ENCODE measurements around the gene GLRX.

Gene GLRX

DNA sequence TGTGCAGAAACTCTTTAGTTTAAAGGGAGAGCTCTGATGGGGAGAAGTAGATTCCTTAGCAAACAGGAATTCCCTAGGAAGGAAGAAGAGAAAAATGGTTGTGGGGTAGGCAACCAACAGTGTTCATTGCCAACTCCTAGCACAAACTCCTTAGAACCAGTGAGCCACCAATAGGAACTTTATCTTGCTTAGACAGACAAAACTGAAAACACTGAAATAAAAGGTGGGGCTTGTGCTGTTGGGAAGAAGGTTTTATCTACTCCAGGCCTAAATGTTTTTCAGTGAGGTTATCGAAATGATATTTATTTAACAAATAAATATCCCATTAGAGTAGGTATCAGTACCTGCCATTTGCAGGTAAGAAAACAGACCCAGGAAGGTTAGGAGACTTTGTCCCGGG lies 7.7 kb upstream of the GLRX start:
- Histone ChIP-seq H3K4me3 (replicated peaks; ENCODE audit: low read depth, low read length) (no peak overlapping the region), H3K27me3 (replicated peaks; ENCODE audit: control insufficient read depth, insufficient read depth, low read length) (no peaks in the 10 kb centered on the region), H3K36me3 (ENCODE audit: control insufficient read depth, insufficient read depth, low read length) (no peaks in the 10 kb centered on the region)
- DNase-seq (ENCODE audit: extremely low read depth, insufficient read length): no peak
- TF ChIP-seq, protein P1, sequence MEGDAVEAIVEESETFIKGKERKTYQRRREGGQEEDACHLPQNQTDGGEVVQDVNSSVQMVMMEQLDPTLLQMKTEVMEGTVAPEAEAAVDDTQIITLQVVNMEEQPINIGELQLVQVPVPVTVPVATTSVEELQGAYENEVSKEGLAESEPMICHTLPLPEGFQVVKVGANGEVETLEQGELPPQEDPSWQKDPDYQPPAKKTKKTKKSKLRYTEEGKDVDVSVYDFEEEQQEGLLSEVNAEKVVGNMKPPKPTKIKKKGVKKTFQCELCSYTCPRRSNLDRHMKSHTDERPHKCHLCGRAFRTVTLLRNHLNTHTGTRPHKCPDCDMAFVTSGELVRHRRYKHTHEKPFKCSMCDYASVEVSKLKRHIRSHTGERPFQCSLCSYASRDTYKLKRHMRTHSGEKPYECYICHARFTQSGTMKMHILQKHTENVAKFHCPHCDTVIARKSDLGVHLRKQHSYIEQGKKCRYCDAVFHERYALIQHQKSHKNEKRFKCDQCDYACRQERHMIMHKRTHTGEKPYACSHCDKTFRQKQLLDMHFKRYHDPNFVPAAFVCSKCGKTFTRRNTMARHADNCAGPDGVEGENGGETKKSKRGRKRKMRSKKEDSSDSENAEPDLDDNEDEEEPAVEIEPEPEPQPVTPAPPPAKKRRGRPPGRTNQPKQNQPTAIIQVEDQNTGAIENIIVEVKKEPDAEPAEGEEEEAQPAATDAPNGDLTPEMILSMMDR (IDR thresholded peaks at IDR 0.05; ENCODE audit: insufficient read depth, low read length, poor library complexity, severe bottlenecking): no peak

DNA sequence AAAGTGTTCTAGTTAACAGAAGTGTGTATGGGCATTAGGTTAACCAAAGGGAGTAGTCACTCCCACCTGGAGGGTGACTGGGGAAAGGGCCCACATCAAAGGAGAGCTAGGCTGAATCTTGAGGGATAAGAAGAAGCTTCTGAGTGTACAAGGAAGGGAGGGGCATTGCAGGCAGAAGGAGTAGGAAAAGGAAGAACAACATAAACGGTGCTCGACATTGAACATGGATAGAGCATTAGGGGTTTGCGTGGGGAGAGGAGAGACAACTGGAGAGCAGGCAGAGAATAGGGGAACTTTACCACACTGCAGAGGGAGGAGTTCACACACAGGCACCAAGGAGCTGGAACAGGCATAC lies 5.3 kb upstream of the GLRX start:
- no peak overlapping the region for H3K4me3 ChIP-seq (replicated peaks; ENCODE audit: low read depth, low read length)
- H3K27me3 ChIP-seq (replicated peaks; ENCODE audit: control insufficient read depth, insufficient read depth, low read length): no peaks in the 10 kb centered on the region
- no peaks in the 10 kb centered on the region for H3K36me3 ChIP-seq (ENCODE audit: control insufficient read depth, insufficient read depth, low read length)
- TF ChIP-seq, protein P1 (IDR thresholded peaks at IDR 0.05; ENCODE audit: insufficient read depth, low read length, poor library complexity, severe bottlenecking): no peak
- no peak for DNase-seq (ENCODE audit: extremely low read depth, insufficient read length)

DNA sequence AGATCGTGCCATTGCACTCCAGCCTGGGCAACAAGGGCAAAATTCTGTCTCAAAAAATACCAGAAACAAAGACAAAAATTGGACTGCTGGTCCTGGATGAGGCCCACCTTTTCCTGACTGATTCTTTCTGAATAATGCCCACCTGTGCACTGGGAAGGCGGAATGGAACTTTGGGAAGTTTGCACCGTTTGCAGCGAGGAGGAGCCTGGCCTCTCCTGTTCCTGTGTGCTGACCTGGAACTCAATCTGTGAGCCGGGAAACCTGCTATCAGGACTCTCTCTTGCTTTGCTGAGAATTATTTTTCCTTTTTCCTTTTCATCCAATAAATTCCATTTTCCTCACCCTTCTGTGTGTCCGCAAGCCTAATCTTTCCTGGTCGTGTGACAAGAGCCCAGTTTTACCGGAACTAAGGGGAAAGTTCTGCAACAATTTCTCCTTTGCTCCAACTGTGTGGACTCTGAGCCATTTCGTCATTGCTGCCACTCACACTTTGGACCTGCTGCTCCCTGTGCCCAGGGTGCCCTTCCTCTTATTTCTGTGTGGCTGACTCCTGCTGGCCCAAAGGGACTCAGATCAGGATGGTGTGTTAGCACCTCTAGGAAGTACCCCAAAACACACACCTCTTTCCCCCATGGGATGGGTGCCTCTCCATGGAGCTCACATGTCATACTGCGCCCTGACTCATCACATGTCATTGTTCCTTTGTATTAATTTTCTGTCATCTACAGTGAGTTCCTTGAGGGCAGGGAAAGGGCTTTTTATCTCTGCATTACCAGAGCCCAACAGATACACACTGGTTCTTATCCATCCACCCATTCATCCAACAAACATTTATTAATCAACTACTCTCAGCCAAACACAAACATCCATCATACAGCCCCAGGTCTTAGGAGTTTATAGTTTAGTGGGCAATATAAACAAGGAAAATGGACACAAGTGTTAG lies 4.7 kb upstream of the GLRX start:
- TF ChIP-seq, protein P1 (IDR thresholded peaks at IDR 0.05; ENCODE audit: insufficient read depth, low read length, poor library complexity, severe bottlenecking): no peak
- DNase-seq (ENCODE audit: extremely low read depth, insufficient read length): no peak
- Histone ChIP-seq H3K4me3 (replicated peaks; ENCODE audit: low read depth, low read length) (no peak overlapping the region), H3K36me3 (ENCODE audit: control insufficient read depth, insufficient read depth, low read length) (no peaks in the 10 kb centered on the region), H3K27me3 (replicated peaks; ENCODE audit: control insufficient read depth, insufficient read depth, low read length) (no peaks in the 10 kb centered on the region)

DNA sequence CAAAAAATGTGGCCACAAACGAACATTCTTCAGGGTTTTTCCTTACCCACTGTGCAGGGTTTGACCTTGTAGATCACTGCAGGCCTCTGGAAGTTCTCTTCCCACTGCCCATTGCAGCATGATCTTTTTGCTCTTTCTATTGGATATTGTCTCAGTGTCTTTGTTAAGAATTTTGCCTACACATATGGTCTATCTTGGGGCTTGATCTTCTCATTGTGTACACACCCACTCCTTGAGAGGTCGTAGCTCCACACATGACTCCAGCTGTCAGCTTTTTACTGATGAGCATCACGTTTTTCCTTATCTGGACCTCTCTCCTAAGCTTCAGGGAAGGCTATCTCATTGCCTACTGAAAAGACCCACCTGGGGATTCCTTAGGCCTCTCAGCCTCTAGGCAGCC lies 3.0 kb upstream of the GLRX start:
- no peaks in the 10 kb centered on the region for H3K36me3 ChIP-seq (ENCODE audit: control insufficient read depth, insufficient read depth, low read length)
- H3K27me3 ChIP-seq (replicated peaks; ENCODE audit: control insufficient read depth, insufficient read depth, low read length): no peaks in the 10 kb centered on the region
- no peak for DNase-seq (ENCODE audit: extremely low read depth, insufficient read length)
- H3K4me3 ChIP-seq (replicated peaks; ENCODE audit: low read depth, low read length): no peak overlapping the region
- TF ChIP-seq, protein P1 (IDR thresholded peaks at IDR 0.05; ENCODE audit: insufficient read depth, low read length, poor library complexity, severe bottlenecking): no peak

DNA sequence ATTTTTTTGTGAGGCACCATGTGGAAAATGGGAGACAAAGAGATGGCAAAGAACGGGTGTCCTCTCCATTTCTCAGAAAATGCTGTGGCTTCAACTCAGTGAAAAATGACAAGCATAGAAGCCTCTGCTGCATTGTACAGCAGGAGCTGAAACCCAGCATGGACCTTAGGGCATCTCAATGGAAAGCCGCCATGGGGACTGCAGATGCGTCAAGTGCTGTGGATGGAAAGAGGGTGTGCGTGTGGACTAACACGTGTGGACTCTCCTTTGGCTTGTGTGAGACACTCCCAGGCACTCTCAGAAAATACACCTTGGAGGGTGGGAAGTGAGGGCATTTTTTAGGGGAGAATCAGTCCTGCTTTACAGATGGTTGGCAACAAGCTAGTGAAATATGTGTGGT lies 2.2 kb upstream of the GLRX start:
- TF ChIP-seq, protein P1 (IDR thresholded peaks at IDR 0.05; ENCODE audit: insufficient read depth, low read length, poor library complexity, severe bottlenecking): no peak
- Histone ChIP-seq H3K36me3 (ENCODE audit: control insufficient read depth, insufficient read depth, low read length) (no peaks in the 10 kb centered on the region), H3K27me3 (replicated peaks; ENCODE audit: control insufficient read depth, insufficient read depth, low read length) (no peaks in the 10 kb centered on the region), H3K4me3 (replicated peaks; ENCODE audit: low read depth, low read length) (no peak overlapping the region)
- DNase-seq (ENCODE audit: extremely low read depth, insufficient read length): no peak
